BJ (cell line): ENCODE data around the gene NRGN. TPM values are rescaled to one million over a fixed set of nuclear protein-coding genes. Genes with fewer than 3 reads are reported as not detected.

Experiments used
- CTCF ChIA-PET: fragments of 350-600 bp; formaldehyde crosslinking; extraction: SDS; loops from one replicate; lab custom pipeline; 2021; ENCODE audit warnings: antibody characterized with exemption, inconsistent platforms; lab: Yijun Ruan, JAX
- POLR2A ChIA-PET: fragments of 300-600 bp; sonication (Branson Sonifier 250); formaldehyde crosslinking; extraction: SDS; loops from one replicate; lab custom pipeline; 2021; ENCODE audit warnings: antibody characterized with exemption; lab: Charles Lee
- DNase-seq: peaks from one replicate; pipeline ENCODE4 v3.0.0-alpha.2; 2011; ENCODE audit warnings: low read depth
- H3K27me3 ChIP-seq: 2 replicates; pipeline ENCODE4 v1.6.0; 2011; ENCODE audit warnings: low read length; ENCODE audit not compliant: control insufficient read depth, insufficient read depth
- H3K36me3 ChIP-seq: 2 replicates; pipeline ENCODE4 v1.5.1; 2011; ENCODE audit warnings: low read length; ENCODE audit not compliant: control insufficient read depth, insufficient read depth
- H3K4me3 ChIP-seq: 2 replicates; pipeline ENCODE4 v1.5.1; 2011; ENCODE audit warnings: low read depth, mild to moderate bottlenecking, control low read depth, low read length
- CTCF ChIP-seq: IDR thresholded peaks from 2 replicates; pipeline ENCODE4 v1.5.1; 2011; ENCODE audit warnings: low read depth, mild to moderate bottlenecking, control low read depth, inconsistent platforms, low read length, moderate library complexity; ENCODE audit not compliant: insufficient read depth
- polyA plus RNA-seq: library from polyadenylated mRNA; depleted of rRNA; stranded (reverse); fragments of >200 nt; gene quantifications from 2 replicates; pipeline ENCODE4 v1.2.3, GENCODE V29; 2011

NRGN gene
- polyA plus RNA-seq, 1 experiment = 1.6 TPM

- ChIA-PET POLR2A (interaction anchor here (0.6 kb wide), 1 partner anchor 99 kb away, joined by 3 read pairs; no protein-coding TSS in a partner anchor), CTCF (interaction anchor here (0.6 to 2.4 kb wide), 20 partner anchors 9 to 232 kb away, joined by 3 to 17 read pairs (median 4); partner anchors contain the start of genes ESAM, MSANTD2, SIAE and SPA17)
- DNase-seq = no peak
Measured at GRCh38 chr11:124745835-124746620, 6.3 kb downstream of the NRGN start.

GRCh38 chr11:124746621-124747243 is 7.0 kb downstream of the NRGN start:
- CTCF ChIA-PET = interaction anchor here (0.6 to 2.4 kb wide), 19 partner anchors 10 to 232 kb away, joined by 3 to 17 read pairs (median 4); partner anchors contain the start of genes MSANTD2, SIAE and SPA17
- peaks cover 19% of the 10 kb centered on the region for H3K27me3 ChIP-seq
- no peaks in the 10 kb centered on the region for H3K36me3 ChIP-seq
- POLR2A ChIA-PET = interaction anchor here (0.6 kb wide), 1 partner anchor 100 kb away, joined by 3 read pairs; no protein-coding TSS in a partner anchor
- peak; percentile 76 for TF ChIP-seq CTCF
- H3K4me3 ChIP-seq = peak overlapping the region; percentile 56
- DNase-seq = no peak

More at GRCh38 chr11:124745835-124746620, 6.3 kb downstream of the NRGN start:
- no peaks in the 10 kb centered on the region for H3K36me3 ChIP-seq
- peak overlapping the region; percentile 56 for H3K4me3 ChIP-seq
- peak; percentile 49 for TF ChIP-seq CTCF
- peaks cover 17% of the 10 kb centered on the region for H3K27me3 ChIP-seq

- ChIA-PET POLR2A (no interaction called here), CTCF (interaction anchor here (0.5 to 3.4 kb wide), 16 partner anchors 9 to 119 kb away, joined by 3 to 17 read pairs (median 4); partner anchors contain the start of gene ESAM)
- DNase-seq = no peak
- no peak for TF ChIP-seq CTCF
- H3K27me3 ChIP-seq = peaks cover 16% of the 10 kb centered on the region
- H3K36me3 ChIP-seq = no peaks in the 10 kb centered on the region
- no peak overlapping the region for H3K4me3 ChIP-seq
Measured at GRCh38 chr11:124747406-124748099, 7.8 kb downstream of the NRGN start.

- Histone ChIP-seq H3K4me3 (no peak overlapping the region), H3K27me3 (peaks cover 19% of the 10 kb centered on the region), H3K36me3 (no peaks in the 10 kb centered on the region)
- no peak for DNase-seq
- TF ChIP-seq CTCF = no peak
- CTCF ChIA-PET = interaction anchor here (0.5 to 3.4 kb wide), 8 partner anchors 11 to 118 kb away, joined by 3 to 16 read pairs (median 4); partner anchors contain the start of gene ESAM
- POLR2A ChIA-PET = interaction anchor here (0.7 kb wide), 1 partner anchor 53 kb away, joined by 8 read pairs; no protein-coding TSS in a partner anchor
Measured at GRCh38 chr11:124748100-124748418, 8.3 kb downstream of the NRGN start.
